HG02571 (cell line): ENCODE results near the gene UACA.

Source experiments
- ATAC-seq: cut with Tn5 transposase; IDR thresholded peaks from one replicate; pipeline ENCODE4 v1.9.1; 2021; ENCODE audit warnings: mild to moderate bottlenecking, moderate library complexity; ENCODE audit not compliant: unreplicated experiment

The UACA gene

DNA sequence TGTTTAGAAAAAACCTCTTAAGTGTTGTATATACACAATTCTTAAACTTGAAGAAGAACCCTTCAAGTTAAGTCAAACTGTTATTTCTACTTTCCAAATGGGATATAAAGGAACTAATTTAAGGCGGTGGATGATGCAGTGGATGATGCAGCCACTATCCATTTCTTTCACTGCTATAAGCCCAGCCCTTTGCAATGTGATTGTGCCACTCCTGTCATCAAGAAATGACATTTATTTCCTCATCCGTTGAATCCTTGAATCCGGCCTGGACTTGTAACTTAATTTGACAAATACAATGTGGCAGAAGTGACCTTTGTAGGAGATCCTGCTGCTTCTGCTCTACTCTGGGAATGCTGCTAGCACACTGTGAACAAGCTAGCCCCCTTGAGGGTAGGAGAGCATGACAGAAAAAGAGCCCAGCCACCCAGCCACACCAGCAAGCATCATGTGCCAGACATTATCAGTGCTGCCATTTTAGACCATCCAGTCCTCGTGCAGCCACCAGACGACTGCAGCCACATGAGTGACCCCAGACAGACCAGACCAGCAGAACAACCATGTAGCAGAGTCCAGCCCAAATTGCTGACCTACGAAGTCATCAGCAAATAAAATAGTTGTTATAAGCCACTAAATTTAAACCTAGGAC lies 47.4 kb downstream of the UACA start:
- ATAC-seq = no peak

DNA sequence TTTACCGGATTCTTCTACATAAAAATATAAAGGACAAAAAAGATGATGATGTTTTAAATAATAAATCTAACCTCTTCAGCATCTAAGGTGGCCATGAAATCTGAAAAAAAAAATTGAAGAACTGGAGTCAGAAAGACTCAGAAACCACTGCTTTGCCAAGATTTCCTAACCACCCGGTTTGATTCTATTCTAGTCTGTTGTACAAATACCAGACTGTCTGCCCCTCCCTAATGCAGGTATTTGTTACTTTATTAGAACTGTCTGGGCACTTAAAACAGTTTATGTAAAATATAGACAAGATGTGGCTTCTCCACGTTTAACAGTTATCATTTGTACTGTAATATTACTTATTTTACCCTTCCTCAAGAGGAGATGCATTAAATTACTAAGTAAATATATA lies 48.8 kb downstream of the UACA start:
- no peak for ATAC-seq

DNA sequence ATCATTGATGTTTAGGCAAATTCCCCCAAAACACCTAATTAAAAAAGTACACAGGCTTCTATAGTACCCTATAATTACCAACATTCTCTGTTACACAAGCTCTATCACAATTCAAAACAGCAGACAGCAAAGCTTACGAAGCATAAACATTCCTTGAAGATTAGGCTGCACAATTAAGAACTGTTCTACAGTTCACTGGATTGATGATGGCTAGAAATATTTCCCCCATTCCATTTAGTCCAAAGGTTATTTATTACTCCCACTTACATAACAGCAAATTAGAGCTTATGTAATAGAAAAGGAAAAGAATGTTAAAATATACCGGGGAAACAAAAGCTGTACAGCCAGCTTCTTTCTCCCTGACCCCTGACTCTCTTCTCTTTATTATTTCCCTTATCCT lies 49.3 kb downstream of the UACA start:
- ATAC-seq = no peak

DNA sequence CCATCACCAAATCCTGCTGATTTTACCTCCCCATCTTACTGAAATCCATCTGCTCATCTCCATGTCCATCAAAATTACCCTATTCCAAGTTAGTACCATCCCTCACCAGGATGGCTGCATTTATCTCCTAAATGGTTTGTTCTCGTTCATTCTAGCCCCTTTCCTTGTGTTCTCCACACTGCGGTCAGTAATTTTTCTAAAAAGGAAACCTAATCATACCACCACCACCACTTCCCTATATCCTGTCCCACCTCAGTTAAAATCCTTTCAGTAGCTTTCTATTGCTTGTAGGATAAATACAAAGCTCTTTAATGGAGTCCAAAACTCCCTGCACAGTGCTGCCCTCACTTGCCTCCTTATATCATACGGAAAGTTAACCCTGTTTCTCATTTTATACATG lies 51.1 kb downstream of the UACA start:
- ATAC-seq = no peak

DNA sequence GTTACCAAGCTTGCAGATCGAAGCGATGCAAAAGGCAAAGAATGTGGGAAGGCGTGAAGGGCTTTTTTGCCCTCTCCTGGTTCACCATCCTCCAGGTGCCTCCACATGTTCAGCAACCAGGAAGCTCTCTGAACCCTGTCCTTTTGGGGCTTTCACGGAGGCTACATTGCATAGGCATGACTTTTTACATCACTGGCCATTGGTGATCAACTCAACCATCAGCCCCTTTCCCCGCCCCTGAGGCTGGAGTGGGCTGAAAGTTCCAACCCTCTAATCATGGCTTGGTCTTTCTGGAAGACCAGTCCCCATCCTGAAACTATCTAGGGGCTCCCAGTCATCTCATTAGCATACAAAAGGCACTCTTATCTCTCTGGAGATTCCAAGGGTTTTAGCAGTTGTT lies 52.6 kb downstream of the UACA start:
- no peak for ATAC-seq

DNA sequence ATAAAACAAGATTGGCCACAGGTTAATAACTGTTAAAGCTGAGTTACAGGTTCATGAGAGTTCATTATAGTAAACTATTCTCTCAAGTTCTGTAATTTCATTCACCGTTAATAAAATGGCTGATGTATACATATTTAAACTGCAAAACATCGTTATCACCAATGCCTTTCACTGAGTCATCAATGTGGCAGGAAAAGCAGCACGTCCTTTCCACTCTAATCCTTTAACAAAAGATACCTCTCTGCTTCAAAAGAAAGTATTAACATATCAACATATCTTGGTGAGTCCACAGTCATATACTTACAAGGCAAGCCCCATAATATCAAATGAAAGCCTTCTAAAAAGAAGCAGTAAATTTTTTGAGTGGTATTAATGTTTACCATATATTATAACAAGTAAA lies 54.5 kb downstream of the UACA start:
- ATAC-seq = no peak

DNA sequence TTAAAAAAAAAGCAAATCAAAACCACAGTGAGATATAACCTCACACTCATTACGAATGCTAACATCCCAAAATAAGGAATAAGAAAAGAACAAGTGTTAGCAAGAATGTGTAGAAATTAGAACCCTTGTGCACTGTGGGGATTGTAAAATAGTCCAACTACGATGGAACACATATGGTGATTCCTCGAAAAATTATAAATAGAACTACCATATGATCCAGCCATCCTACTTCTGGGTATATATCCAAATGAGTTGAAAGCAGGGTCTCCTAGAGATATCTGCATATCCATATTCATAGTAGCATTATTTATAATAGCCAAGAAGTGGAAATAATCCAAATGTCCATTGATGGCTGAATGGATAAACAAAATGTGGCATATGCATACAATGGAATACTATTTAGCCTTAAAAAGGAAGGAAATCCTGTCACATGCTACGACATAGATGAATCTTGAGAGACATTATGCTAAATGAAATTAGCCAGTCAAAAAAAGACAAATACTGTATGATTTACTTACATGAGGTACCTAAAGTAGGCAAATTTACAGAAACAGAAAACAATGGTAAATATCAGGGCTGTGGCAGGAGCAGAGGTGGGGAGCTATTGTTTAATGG lies 55.6 kb downstream of the UACA start:
- ATAC-seq = no peak

DNA sequence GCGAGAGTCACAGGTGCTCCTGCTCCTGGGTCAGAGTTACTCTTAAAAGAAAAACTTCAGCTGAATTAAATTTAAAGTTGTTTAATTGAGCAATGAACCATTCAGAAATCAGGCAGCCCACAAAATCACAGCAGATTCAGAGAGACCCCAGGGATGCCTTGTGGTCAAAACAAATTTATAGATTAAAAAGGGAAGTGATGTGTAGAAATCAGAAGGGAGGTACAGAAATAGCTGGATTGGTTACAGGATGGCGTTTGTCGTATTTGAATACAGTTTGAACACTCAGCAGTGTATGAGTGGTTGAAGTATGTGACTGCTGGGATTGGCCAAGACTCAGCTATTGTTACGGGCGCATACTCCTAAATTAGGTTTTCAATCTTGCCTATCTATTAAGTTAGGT lies 58.6 kb downstream of the UACA start:
- ATAC-seq = no peak

DNA sequence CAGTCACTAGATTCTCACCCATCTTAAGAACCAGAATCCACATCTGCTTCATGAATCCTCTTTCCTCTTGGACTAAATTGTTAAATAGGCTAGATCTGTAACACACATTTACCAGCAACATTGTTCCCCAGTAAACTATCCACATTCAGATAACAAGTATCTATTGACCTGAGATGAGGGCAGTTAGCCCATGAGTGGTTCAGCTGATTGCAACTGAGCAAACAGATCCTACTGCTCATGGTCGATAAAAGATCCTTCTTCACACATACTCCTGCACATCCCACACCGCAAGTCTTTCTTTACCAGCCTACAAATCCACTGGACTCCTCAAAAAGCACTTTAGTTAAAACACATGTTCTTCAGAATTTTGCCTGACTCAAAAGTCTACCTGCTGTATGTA lies 59.2 kb downstream of the UACA start:
- no peak for ATAC-seq

DNA sequence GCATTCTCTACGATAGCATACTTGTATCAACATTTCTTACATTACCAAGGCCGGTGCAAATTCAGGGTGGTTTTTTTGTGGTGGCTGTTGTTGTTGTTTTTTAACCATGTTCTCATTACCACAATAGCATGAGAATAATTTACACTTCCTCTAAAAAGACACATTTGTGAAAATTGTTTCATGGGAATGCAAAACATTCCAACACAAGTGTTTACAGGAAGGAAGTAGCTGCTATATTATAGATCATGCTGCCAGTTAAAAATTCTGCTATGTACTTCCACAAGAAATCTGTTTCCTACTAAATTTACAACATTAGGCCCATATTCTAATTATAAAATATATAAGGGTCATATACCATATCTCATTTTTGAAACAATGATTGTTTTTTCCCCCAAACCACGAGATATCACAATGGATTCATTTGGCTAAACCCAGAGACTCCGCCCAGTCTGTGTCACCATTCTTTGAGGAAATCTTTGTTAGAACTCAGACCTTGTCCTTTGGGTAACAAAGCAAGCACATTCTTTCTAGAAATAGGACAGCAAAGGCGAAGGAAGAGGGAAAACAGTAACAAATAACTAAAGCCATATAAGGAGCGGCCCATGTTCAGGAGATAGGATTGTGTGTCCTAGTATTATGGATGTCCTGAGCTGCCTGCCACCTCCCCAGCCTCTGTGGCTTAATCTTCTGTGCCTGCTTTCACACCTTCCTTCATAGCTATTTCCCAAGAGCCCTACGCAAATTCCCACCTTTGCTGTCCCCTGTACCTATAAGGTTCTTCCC lies 60.1 kb downstream of the UACA start:
- ATAC-seq = no peak

DNA sequence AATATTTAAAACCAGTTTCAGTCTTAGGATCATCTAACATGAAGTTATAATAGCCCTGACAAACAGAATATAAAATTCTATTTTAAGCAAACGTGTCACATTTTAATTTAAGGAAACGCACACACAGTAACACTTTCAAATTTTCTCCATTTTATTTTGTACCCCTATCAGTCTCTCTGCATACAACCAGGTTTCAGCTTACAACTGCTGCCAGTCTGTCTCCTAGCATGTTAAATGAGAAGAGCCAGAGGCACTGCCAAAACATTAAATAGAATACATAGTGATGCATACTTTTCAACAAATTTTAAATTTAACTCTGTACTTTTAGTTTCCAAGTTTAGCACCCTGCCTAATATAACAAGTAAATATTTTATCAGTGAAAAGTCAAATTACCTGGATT lies 60.8 kb downstream of the UACA start:
- no peak for ATAC-seq

DNA sequence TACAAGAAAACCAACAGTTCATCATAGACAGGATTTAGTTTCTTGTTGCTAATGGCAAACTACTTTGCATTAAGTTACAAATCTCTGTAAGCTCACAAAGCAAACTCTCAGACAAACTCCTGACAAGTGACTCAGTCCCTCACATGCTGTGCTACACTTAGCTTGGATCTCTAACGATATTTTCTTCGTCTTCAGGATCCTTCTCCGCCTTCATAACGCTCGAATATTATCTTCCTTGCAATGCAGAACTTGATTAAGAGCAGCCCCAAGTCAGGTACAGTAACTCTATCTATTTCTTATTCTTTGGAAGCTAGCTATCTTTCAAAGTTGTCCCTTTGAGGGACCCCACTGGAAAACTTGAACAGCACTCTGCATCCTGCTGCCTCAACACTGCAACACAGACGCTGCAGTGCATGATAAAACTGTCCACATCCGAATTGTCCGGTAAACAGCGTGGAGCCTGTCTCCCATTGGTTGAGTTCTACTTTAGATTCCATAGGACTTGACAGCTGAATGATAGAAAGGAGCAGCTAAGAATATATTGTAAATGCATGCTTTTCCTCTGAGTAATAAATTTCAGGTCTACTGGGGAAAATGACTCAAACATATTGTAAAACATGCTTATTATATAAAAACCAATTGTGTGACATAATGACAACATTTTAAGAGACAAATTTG lies 61.3 kb downstream of the UACA start:
- ATAC-seq = no peak

DNA sequence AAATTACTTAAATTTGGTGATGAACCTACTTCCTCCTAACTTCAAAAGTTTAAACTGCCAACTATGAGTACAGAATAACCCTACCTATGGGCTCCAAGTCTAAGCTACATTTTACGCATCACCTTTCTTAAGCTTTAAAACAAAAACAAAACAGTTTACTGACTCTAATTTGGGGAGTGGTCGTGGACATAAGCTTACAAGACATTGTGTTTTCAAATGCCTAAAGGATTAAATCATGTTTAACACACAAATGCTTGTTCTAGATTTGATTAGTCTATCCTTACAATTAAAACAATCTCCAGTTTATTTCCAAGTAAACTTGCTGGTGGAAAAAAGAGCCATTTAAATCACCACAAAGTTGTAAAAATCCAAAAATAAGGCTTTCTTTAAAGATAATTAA lies 62.2 kb downstream of the UACA start:
- ATAC-seq = no peak

DNA sequence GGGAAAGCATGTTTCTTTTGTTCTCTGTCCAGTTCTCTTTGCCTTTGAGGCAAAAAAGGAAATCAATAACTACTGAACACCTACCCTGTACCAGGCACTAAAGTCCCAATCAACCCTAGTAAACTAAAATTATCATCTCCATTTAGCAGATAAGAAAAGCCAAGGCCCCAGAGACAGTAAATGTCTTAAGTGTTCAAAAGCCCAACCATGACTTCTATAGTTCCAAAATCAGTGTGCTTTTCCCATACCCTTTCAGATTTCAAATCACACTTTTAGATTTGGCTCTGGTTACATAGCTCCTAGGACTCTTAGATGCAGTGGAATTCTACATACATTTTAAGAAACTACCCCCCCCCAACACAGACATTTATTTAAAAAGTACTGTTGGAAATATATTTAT lies 63.5 kb downstream of the UACA start:
- ATAC-seq = no peak

DNA sequence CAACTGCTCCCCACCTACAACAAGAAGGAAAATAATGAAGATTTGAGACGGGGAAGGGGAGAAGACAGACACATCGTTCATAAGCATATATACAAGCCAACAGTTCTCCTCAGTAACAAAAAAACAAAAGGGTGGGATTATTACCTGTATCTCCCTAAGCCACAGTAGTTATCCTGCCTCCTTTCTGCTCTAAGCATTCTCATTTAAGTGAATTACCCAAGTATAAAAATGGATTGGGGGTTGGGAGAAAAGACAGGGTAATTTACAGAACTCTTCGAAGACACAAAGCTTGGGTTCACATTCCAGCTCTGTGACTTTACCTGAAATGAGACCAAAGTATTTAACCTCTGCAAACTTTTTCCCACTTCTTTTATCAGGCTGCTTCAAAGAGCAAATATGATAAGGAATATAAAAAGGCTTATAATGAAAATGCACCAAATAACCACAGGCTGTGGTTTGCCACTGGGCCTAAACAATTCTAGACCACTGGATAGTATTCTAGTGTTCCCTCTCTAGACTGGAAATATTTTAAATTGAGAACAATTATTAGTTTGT lies 64.4 kb downstream of the UACA start:
- ATAC-seq = no peak

DNA sequence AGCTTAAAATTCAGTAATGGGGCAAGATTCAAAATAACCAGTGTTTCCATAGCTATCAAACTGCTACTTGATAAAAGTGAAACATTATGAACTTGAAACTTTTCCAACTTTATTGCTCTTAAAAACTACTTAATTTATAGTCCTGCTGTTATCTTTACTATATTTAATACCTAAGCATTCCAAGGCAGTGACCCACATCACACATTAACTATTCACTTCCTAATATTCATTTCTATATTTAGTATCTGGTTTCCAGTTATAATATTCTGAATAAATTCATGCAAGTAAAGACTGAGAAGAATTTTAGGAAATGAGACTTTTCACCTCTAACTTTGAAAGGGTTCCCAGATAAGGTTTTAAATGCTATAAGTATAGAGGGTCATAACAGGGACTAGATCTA lies 64.9 kb downstream of the UACA start:
- no peak for ATAC-seq

DNA sequence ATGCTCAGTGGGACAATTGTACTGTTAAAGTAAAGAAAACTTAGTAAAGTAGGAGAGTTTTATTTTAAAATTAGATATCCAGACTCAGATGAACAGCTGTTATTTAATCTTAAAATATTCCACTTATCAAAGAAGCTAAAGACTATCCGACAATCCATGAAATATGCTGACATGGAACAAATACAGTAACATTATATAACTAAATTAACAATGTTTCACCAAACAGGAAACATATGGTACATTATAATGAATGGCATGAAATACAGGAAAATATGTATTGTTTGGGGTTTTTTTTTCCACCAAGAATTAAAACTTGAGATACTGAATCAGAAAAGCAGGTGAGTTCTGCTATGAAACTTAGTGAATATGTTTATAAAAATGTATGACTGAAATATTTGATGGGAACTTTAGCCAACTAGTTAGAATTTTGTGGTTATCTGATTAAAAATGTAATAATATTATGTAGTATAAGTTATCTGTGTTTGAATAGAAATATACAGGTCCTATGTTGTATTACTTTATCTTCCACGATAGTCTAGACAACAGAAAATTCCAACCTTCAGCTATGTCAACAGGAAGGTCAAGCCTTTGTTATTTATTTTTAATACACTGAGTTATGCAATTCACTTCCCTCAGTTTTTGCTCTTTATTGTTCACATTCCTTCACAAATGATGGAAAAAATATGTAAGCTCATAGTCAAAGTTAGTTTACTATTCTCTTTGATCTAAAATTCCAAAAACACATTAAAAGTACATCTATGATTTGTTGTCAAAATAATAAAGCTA lies 72.7 kb downstream of the UACA start:
- no peak for ATAC-seq

DNA sequence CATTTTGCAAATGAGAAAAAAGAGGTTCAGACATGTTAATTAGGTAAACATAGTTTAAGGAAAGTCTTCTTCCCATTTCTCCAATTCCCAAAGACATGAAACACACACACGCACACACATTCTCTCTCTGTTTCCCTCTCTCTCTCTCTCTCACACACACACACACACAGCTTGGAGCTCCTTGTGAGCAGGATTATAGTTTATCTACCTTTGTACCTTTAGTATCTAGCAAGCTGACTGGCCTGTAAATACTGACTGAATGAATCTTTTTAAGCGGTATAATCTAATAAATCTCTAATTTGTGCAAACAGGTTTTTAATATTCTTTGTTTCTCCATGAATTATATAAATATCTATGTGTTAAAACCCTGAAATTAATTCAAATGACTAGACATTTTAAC lies 73.3 kb downstream of the UACA start:
- no peak for ATAC-seq

DNA sequence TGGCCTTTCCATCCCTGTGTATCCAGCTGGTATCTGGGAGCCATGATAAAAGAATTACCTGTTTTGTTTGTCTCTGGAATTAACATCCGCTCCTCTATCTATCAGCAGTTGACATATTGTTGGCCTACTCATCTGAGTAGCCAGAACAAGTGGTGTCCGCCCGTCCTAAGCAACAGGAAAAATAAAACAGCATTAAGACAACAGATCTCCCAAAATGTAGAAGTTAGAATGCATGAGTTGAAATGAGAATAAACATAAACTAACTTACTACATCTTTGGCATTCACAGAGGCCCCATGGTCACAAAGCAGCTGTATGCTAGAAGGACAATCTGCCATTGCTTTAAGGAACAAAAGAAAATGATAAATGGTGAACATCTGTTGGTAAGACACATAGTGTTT lies 75.9 kb downstream of the UACA start:
- no peak for ATAC-seq

DNA sequence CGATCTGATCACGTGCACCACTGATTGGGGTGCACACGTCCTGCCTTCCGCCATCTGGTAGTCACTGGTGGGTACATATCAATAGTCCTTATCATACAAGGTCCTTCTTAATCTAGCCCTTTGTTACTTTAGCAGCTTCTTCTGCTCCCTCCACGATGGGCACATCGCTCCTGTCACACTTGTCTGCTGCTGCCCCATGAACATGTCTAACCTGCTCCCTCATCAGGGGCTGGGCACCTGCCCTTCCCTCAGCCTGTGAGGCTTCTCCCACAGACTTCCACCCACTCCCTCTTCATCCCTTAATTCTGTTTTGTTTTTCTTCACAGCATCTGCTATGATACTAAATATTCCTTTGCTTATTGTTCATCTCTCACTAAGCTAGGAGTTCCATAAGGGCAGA lies 82.5 kb downstream of the UACA start:
- ATAC-seq = no peak

DNA sequence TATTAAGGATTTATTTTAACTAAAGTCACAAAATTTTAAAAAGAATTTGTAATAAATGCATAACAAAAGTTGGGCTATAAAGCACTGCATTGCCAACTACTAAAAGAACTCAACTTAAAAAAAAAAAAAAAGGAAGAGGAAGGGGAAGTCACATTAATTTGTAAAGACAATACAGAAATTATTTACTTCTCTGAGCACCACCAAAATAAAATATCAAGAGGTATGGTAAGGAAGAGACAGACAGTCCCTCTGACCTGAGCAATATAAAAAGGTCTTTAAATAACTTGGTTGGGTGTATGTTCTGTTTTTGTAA lies 83.5 kb downstream of the UACA start:
- ATAC-seq = no peak
